Body of pancreas (tissue), 4 donors: ENCODE data around the gene UBL3.

Source experiments
- POLR2A ChIP-seq, 3 donors: fragments of 450-650 bp; IDR thresholded peaks; one replicate each; pipeline ENCODE4 v1.6.1; 2016; ENCODE audit warnings: antibody characterized with exemption in 3 of 3, mild to moderate bottlenecking in 2 of 3
- TF ChIP-seq, protein P1 (sequence below), 7 experiments: fragments of 450-650 bp in 4 of 7; fragments of 200-600 bp in 3 of 7; sonication (generic) in 3 of 7; IDR thresholded peaks; one replicate each; pipeline ENCODE4 v1.5.1; 2016 to 2019; ENCODE audit warnings: antibody characterized with exemption in 7 of 7

DNA sequence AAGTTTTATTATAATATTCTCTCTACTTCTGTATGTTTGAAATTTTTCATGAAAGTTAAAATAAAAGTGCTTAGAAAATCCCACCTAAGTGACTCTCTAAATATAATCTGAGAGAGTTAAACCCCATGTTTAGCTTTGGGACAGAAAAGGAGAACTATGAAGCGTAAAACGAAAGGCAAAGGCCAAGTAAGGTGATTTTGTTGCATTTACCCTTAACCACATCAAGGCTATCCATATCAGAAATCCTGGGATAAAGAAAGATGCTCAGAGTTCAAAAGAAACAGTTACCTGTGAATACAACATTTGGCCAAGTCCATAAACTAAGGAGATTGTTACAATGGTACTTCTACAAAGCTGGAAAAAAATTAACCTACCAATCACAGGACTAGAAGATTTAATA, 31.3 kb downstream of the UBL3 start:
- TF ChIP-seq, protein P1, sequence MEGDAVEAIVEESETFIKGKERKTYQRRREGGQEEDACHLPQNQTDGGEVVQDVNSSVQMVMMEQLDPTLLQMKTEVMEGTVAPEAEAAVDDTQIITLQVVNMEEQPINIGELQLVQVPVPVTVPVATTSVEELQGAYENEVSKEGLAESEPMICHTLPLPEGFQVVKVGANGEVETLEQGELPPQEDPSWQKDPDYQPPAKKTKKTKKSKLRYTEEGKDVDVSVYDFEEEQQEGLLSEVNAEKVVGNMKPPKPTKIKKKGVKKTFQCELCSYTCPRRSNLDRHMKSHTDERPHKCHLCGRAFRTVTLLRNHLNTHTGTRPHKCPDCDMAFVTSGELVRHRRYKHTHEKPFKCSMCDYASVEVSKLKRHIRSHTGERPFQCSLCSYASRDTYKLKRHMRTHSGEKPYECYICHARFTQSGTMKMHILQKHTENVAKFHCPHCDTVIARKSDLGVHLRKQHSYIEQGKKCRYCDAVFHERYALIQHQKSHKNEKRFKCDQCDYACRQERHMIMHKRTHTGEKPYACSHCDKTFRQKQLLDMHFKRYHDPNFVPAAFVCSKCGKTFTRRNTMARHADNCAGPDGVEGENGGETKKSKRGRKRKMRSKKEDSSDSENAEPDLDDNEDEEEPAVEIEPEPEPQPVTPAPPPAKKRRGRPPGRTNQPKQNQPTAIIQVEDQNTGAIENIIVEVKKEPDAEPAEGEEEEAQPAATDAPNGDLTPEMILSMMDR (IDR thresholded peaks at IDR 0.05): no peak
- no peak for TF ChIP-seq POLR2A (IDR thresholded peaks at IDR 0.05)
